ENCODE results near the gene ORM2. TPM values are rescaled to one million over a fixed set of nuclear protein-coding genes. Genes with fewer than 3 reads are reported as not detected.
A peak's percentile ranks its signal among the peaks of the same experiment; 100 is the strongest.

Gene ORM2
- total and polyA plus RNA-seq, 8 donors, result 0.46 to 29.9 (median 1.7) TPM

DNA sequence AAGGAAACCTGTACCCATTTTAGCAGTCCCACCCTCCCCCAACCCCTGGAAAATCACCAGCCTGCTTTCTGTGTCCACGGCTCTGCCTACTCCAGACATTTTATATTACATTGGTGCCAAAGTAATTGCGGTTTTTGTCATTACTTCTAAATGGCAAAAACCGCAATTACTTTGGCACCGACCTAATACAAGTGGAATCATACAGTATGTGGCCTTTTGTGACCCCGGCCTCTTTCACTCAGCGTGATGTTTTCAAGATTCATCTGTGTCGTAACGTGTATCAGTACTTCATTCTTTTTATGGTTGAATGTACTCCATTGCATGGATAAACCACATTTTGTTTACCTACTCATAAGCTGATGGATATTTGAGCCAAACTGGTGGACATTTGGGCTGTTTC lies 16.5 kb upstream of the ORM2 start:
- H3K36me3 ChIP-seq, result peaks cover 0 to 5% of the 10 kb centered on the region in 2 donors
- DNase-seq (peak in 1 of 4 donors; percentile 17), ATAC-seq (no peak)
- H3K4me3 ChIP-seq, result no peak overlapping the region
- H3K4me1 ChIP-seq, result peaks cover 0 to 37% of the 10 kb centered on the region in 2 donors
- intact Hi-C loops (cut with DNase I), result no loop called here
- H3K27ac ChIP-seq, result no peak overlapping the region
- H3K9me3 ChIP-seq, result no peaks in the 10 kb centered on the region
- no peak for TF ChIP-seq CTCF (IDR thresholded peaks at IDR 0.05)
- H3K27me3 ChIP-seq, result no peaks in the 10 kb centered on the region

- no peaks in the 10 kb centered on the region for H3K27me3 ChIP-seq
- H3K36me3 ChIP-seq, result peaks cover 0 to 5% of the 10 kb centered on the region in 2 donors
- intact Hi-C loops (cut with DNase I), result no loop called here
- DNase-seq, result peak in 1 of 4 donors; percentile 22
- peak overlapping the region in 1 of 2 donors; percentile 55 for H3K27ac ChIP-seq
- peaks cover 0 to 42% of the 10 kb centered on the region in 2 donors for H3K4me1 ChIP-seq
- H3K9me3 ChIP-seq, result no peaks in the 10 kb centered on the region
- no peak overlapping the region for H3K4me3 ChIP-seq
- ATAC-seq, result no peak
- no peak for TF ChIP-seq CTCF (IDR thresholded peaks at IDR 0.05)
These were observed 15.3 kb upstream of the ORM2 start for GRCh38 chr9:114314256-114314867.

DNA sequence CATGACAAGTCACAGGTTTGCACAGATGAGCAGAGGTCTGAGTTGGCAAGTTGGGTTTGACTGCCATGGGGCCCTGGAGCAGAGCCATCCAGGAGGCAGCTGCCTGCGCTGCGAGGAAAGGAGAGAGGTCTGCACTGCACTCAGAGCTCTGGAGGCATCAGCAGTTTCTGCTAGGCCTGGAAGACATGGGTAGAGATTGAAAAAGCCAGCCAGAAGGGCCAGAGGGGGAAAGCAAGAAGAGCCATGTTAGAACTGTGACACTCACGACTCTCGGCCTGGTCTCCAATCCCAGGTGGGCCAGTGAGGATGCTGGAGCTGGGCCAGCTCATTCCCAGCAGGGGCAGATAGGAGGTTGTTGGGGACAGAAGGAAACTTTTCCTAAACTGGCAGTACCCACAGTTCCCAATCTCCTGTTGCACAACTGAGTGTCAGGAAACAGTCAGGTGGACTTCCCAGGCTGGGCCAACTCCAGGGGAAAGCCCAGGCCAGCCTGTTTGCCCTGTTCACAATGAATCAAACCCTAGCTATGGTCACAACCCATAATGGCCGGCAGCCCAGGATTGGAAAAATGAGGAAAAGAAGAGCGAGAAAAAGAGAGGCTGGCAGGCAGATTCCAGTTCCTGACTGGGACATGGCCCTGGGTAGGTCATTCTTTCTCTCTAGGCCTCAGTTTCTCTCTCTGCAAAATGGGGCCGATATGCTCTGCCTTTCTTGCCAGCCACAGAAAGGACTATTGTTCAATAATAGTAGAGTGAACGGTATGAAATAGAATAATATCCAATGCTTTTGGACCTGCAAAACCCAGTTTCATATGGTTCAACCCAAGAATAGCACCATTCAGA lies 14.6 kb upstream of the ORM2 start:
- no peak overlapping the region for H3K4me3 ChIP-seq
- intact Hi-C loops (cut with DNase I), result no loop called here
- DNase-seq (peak in 1 of 4 donors; percentile 37), ATAC-seq (peak; percentile 38)
- peak overlapping the region in 1 of 2 donors; percentile 55 for H3K27ac ChIP-seq
- H3K4me1 ChIP-seq, result peaks cover 0 to 42% of the 10 kb centered on the region in 2 donors
- H3K36me3 ChIP-seq, result peaks cover 0 to 5% of the 10 kb centered on the region in 2 donors
- no peaks in the 10 kb centered on the region for H3K27me3 ChIP-seq
- no peaks in the 10 kb centered on the region for H3K9me3 ChIP-seq
- TF ChIP-seq CTCF (IDR thresholded peaks at IDR 0.05), result no peak

DNA sequence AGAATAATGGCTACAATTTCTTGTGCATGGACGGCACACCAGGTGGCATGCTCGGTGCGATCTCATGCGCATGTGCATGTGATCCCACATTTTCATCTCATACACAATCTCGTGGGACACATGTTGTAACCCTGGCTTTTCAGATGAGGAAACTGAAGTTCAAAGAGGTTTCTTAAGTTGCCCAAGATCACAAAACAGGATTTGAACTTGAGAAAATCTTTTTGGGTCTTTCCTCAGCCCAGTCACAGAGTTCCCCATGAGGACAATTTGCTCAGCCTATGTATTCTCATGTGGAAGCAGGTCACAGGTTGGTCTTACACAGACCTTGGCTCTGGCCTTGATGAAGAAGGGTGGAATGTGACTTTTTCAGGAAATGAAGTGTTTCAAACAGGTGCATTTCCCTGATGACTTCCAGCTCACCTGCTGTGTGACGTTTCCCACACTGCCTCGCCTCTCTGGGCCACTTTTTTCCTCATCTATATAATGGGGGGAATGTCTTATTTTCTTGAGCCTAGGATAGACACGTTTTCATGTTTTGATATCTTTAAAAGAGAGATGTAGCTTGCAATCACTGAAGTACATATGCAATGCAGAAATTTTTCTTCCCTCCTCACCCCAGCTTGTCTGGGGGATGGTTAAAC lies 13.8 kb upstream of the ORM2 start:
- no peak for TF ChIP-seq CTCF (IDR thresholded peaks at IDR 0.05)
- peak in 1 of 4 donors; percentile 27 for DNase-seq
- Histone ChIP-seq H3K27ac (peak overlapping the region in 1 of 2 donors; percentile 55), H3K9me3 (no peaks in the 10 kb centered on the region), H3K4me1 (peaks cover 0 to 42% of the 10 kb centered on the region in 2 donors), H3K36me3 (peaks cover 0 to 2% of the 10 kb centered on the region in 2 donors), H3K27me3 (no peaks in the 10 kb centered on the region), H3K4me3 (no peak overlapping the region)
- no peak for ATAC-seq
- intact Hi-C loops (cut with DNase I), result no loop called here
